Nephron progenitor cell (in vitro differentiated cells): Measurements from ENCODE around the gene BBS2.

Experiments
- DNase-seq: peaks from one replicate; pipeline ENCODE4 v3.0.0; 2021
- H3K27ac Mint-ChIP-seq: 2 replicates; pipeline ENCODE4 v1.8.0; 2021; ENCODE audit warnings: mild to moderate bottlenecking, moderate library complexity, mixed read lengths
- H3K27me3 Mint-ChIP-seq: 2 replicates; pipeline ENCODE4 v1.8.0; 2021; ENCODE audit warnings: mild to moderate bottlenecking, low read depth, mixed read lengths; ENCODE audit not compliant: poor library complexity
- H3K36me3 Mint-ChIP-seq: 2 replicates; pipeline ENCODE4 v1.8.0; 2021; ENCODE audit warnings: low read depth, mixed read lengths
- H3K4me1 Mint-ChIP-seq: 2 replicates; pipeline ENCODE4 v1.8.0; 2021; ENCODE audit warnings: mixed read lengths
- H3K4me3 Mint-ChIP-seq: 2 replicates; pipeline ENCODE4 v1.8.0; 2021; ENCODE audit warnings: mild to moderate bottlenecking, moderate library complexity, mixed read lengths
- H3K9me3 Mint-ChIP-seq: 2 replicates; pipeline ENCODE4 v1.8.0; 2021; ENCODE audit warnings: mild to moderate bottlenecking, moderate library complexity, mixed read lengths
- TF ChIP-seq, protein P1 (sequence below): fragments of 200-600 bp; sonication (generic); IDR thresholded peaks from 2 replicates; pipeline ENCODE4 v1.5.0; 2021; ENCODE audit warnings: antibody characterized with exemption

BBS2 gene

DNA sequence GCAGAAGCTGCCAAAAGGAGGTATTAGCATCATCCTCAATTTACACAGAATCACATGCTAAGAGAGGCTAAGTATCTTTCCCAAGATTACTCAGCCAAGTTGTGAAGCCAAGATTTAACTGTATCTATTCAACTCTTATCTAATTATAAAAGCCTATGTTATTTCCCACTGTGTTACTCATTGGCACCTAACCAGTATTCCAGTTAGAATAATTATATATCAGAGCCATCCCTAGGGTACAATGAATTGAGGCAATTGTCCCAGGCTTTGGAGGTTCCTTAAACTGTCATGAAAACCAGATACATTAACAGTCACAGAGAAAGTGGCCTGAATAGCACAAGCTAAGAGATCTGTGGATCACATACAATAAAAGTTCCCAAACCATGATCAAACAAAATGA is 83.6 kb downstream of the BBS2 start:
- no peak for DNase-seq

More for the DNA sequence above, 83.6 kb downstream of the BBS2 start:
- TF ChIP-seq, protein P1, sequence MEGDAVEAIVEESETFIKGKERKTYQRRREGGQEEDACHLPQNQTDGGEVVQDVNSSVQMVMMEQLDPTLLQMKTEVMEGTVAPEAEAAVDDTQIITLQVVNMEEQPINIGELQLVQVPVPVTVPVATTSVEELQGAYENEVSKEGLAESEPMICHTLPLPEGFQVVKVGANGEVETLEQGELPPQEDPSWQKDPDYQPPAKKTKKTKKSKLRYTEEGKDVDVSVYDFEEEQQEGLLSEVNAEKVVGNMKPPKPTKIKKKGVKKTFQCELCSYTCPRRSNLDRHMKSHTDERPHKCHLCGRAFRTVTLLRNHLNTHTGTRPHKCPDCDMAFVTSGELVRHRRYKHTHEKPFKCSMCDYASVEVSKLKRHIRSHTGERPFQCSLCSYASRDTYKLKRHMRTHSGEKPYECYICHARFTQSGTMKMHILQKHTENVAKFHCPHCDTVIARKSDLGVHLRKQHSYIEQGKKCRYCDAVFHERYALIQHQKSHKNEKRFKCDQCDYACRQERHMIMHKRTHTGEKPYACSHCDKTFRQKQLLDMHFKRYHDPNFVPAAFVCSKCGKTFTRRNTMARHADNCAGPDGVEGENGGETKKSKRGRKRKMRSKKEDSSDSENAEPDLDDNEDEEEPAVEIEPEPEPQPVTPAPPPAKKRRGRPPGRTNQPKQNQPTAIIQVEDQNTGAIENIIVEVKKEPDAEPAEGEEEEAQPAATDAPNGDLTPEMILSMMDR, result no peak
- Mint-ChIP-seq H3K4me3 (no peak overlapping the region), H3K36me3 (peaks cover 67% of the 10 kb centered on the region), H3K27me3 (no peaks in the 10 kb centered on the region), H3K4me1 (no peaks in the 10 kb centered on the region), H3K9me3 (no peaks in the 10 kb centered on the region), H3K27ac (no peak overlapping the region)
